ENCODE results near the gene POLR2B.

The POLR2B gene

GRCh38 chr4:57073559-57073958 is 94.9 kb downstream of the POLR2B start:
- Histone ChIP-seq H4K20me1 (ENCODE audit: insufficient read depth) (no peaks in the 10 kb centered on the region), H3K4me2 (no peak overlapping the region), H3K27me3 (ENCODE audit: insufficient read depth, low read depth) (no peaks in the 10 kb centered on the region), H2AFZ (ENCODE audit: low read depth) (no peak overlapping the region), H3K4me3 (IDR thresholded peaks at IDR 0.05; ENCODE audit: insufficient read depth, low read depth, low read length) (no peak overlapping the region), H3K27ac (no peak overlapping the region), H3K4me1 (ENCODE audit: low read depth, poor library complexity, severe bottlenecking) (peaks cover 14% of the 10 kb centered on the region), H3K9ac (no peak overlapping the region), H3K36me3 (ENCODE audit: insufficient read depth) (no peaks in the 10 kb centered on the region), H3K79me2 (ENCODE audit: insufficient read depth, low read depth) (no peaks in the 10 kb centered on the region)
- TF ChIP-seq CTCF (conservative IDR thresholded peaks at IDR 0.05; ENCODE audit: low read depth, low read length): no peak

- H3K9ac ChIP-seq: no peak overlapping the region
- no peak overlapping the region for H3K4me2 ChIP-seq
- no peaks in the 10 kb centered on the region for H4K20me1 ChIP-seq (ENCODE audit: insufficient read depth)
- H3K4me3 ChIP-seq (IDR thresholded peaks at IDR 0.05; ENCODE audit: insufficient read depth, low read depth, low read length): no peak overlapping the region
- no peak overlapping the region for H3K27ac ChIP-seq
- peaks cover 5% of the 10 kb centered on the region for H3K4me1 ChIP-seq (ENCODE audit: low read depth, poor library complexity, severe bottlenecking)
- H3K36me3 ChIP-seq (ENCODE audit: insufficient read depth): no peaks in the 10 kb centered on the region
- H2AFZ ChIP-seq (ENCODE audit: low read depth): no peak overlapping the region
- TF ChIP-seq CTCF (conservative IDR thresholded peaks at IDR 0.05; ENCODE audit: low read depth, low read length): no peak
- H3K79me2 ChIP-seq (ENCODE audit: insufficient read depth, low read depth): no peaks in the 10 kb centered on the region
- H3K27me3 ChIP-seq (ENCODE audit: insufficient read depth, low read depth): no peaks in the 10 kb centered on the region
Observed at GRCh38 chr4:57074744-57075143, 96.0 kb downstream of the POLR2B start.

- no peaks in the 10 kb centered on the region for H4K20me1 ChIP-seq (ENCODE audit: insufficient read depth)
Observed at GRCh38 chr4:57075367-57075766, 96.7 kb downstream of the POLR2B start.

DNA sequence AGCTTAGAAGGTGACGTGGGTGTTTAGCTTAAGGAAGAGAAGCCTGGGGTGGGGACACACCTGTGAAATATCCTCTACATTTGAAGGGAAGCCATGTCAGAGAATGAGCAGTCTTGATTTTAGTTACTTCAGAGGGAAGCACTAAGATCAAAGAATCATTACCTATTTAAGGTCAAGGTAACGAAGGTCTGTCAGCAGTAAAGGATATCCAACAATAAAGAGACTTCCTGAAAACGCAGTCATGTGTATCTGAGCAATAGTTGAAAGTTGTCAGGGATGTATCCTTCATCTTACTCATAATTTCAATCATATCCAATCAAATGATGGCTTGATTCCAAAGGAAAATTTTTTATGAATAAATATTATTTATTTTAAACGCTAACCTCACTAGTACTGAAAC is 98.0 kb downstream of the POLR2B start:
- Histone ChIP-seq H3K4me2 (no peak overlapping the region), H3K79me2 (ENCODE audit: insufficient read depth, low read depth) (no peaks in the 10 kb centered on the region), H3K36me3 (ENCODE audit: insufficient read depth) (no peaks in the 10 kb centered on the region), H2AFZ (ENCODE audit: low read depth) (no peak overlapping the region), H3K27me3 (ENCODE audit: insufficient read depth, low read depth) (no peaks in the 10 kb centered on the region), H3K4me3 (IDR thresholded peaks at IDR 0.05; ENCODE audit: insufficient read depth, low read depth, low read length) (no peak overlapping the region), H3K9ac (no peak overlapping the region), H3K27ac (no peak overlapping the region), H3K4me1 (ENCODE audit: low read depth, poor library complexity, severe bottlenecking) (no peaks in the 10 kb centered on the region), H4K20me1 (ENCODE audit: insufficient read depth) (no peaks in the 10 kb centered on the region)
- no peak for TF ChIP-seq CTCF (conservative IDR thresholded peaks at IDR 0.05; ENCODE audit: low read depth, low read length)

More at GRCh38 chr4:57075367-57075766, 96.7 kb downstream of the POLR2B start:
- H3K4me3 ChIP-seq (IDR thresholded peaks at IDR 0.05; ENCODE audit: insufficient read depth, low read depth, low read length): no peak overlapping the region
- no peaks in the 10 kb centered on the region for H3K36me3 ChIP-seq (ENCODE audit: insufficient read depth)
- H3K4me1 ChIP-seq (ENCODE audit: low read depth, poor library complexity, severe bottlenecking): no peaks in the 10 kb centered on the region
- TF ChIP-seq CTCF (conservative IDR thresholded peaks at IDR 0.05; ENCODE audit: low read depth, low read length): no peak
- no peak overlapping the region for H3K27ac ChIP-seq
- no peaks in the 10 kb centered on the region for H3K27me3 ChIP-seq (ENCODE audit: insufficient read depth, low read depth)
- H3K4me2 ChIP-seq: no peak overlapping the region
- no peak overlapping the region for H2AFZ ChIP-seq (ENCODE audit: low read depth)
- H3K9ac ChIP-seq: no peak overlapping the region
- H3K79me2 ChIP-seq (ENCODE audit: insufficient read depth, low read depth): no peaks in the 10 kb centered on the region

Measured in KMS-11 (cell line).